Activated CD4-positive, alpha-beta T cell treated with anti-CD3 and anti-CD28 coated beads, Interleukin-2, amount 50 U/mL, for 48 hours (primary cell): ENCODE data around the gene DDA1.

Experiments
- DNase-seq, 2 experiments: peaks; one replicate each; pipeline ENCODE4 v3.0.0-alpha.2; 2020

DDA1 gene

DNA sequence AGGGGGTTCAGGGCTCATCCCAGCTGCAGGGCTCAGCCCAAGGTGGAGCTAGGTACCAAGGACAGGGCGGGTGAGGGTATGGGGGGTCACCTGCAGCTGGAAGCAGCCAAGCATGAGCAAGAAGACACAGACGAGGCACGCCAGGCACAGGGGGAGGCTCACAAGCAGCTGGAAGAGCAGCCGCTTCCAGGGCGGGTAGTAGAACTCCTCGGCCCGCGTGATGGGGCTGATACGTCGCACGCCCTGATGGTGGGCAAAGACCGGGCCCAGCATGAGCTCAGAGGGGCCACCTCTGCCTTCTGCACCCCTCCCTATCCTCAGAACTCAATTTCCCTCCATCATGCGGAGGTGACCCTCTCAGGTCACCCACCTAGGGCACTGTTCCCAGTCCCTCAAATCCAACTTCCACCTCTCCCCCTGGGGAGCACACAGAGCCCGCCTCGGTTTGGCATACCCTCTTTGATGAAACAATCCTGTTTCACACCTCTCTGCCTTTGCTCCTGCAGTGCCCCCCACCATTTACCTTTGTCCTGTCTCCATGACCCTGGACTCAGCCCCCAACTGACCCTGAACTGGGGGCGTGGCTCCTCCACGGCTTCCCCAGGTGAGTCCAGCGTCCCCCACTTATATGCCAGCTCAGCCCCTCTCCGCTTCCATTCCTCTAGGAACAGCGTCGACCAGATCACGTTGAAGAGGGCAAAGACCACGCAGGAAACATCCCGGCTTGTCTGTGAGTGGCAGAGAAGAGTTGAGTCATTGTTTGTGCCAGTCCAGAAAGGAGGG is 21.1 kb downstream of the DDA1 start:
- DNase-seq: no peak

- DNase-seq: no peak
These were observed 21.7 kb downstream of the DDA1 start for GRCh38 chr19:17331045-17331558.

GRCh38 chr19:17332360-17332676 is 23.0 kb downstream of the DDA1 start:
- no peak for DNase-seq

DNA sequence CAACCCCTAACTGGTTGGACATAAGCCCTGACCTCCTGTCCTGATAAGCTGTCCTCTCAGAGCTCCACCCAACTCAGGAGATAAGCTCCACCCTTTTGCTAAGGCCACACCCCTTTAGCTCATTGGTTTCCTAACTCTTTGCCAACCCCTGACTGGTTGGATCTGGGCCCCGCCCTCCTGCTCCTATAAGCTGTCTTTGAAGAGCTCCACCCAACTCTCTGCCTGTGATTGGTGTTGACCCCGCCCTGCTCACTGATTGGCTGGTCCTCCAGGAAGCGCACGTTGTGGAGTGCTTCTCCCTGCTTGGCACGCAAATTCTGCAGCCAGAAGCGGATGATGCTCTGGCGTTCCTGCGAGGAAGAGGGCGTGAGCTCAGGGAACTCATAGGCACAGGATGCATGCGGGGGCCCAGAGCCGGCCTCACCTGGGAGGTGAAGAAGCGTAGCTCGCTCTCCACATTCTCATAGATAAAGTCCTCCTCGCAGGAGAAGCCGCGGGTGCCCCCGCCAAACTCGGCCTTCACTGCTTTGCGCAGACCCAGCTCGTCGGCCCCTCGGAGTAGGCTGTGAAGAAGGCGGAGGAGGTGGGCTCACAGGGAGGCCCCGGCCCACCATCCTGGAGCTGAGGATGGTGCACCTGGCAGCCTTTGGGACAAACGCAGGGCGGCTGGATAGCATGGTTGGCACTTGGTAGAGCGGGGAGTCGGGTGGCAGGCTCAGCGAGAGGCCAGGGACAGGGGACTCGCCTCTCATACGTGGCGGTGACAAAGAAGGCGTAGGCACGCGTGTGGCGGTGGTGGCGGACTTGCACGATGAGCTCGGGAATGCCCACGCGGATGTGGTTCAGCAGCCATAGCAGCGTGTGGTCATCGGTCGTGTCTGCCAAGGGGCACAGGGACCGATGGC is 23.6 kb downstream of the DDA1 start:
- DNase-seq: peak; percentile 53 to 59

- DNase-seq: peak; percentile 81 to 84
These were observed 24.4 kb downstream of the DDA1 start for GRCh38 chr19:17333611-17334413.

- peak; percentile 98 to 99 for DNase-seq
These were observed 25.3 kb downstream of the DDA1 start, which contains the start of gene ANO8 for GRCh38 chr19:17334414-17335409. Gene ANO8 (minus strand): TSS chr19:17334855. CDS start chr19:17334670, 185 bp downstream.

DNA sequence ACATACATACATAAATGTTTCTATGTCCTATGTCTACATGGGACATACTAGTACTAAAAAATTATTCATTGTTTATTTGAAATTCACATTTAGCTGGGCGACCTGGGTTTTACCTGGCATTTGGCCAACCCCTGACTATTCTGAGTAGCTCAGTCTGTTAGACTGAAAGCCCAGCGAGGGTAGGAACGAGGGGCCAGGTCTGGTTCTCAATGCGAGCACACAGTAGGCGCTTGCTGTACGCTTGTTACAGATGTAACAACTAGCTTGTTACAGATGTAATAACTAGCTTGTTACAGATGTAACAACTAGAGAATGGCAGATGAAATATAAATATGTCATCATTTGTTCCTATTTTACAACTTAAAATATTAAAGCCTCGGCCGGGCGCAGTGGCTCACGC is 26.2 kb downstream of the DDA1 start:
- DNase-seq: no peak

DNA sequence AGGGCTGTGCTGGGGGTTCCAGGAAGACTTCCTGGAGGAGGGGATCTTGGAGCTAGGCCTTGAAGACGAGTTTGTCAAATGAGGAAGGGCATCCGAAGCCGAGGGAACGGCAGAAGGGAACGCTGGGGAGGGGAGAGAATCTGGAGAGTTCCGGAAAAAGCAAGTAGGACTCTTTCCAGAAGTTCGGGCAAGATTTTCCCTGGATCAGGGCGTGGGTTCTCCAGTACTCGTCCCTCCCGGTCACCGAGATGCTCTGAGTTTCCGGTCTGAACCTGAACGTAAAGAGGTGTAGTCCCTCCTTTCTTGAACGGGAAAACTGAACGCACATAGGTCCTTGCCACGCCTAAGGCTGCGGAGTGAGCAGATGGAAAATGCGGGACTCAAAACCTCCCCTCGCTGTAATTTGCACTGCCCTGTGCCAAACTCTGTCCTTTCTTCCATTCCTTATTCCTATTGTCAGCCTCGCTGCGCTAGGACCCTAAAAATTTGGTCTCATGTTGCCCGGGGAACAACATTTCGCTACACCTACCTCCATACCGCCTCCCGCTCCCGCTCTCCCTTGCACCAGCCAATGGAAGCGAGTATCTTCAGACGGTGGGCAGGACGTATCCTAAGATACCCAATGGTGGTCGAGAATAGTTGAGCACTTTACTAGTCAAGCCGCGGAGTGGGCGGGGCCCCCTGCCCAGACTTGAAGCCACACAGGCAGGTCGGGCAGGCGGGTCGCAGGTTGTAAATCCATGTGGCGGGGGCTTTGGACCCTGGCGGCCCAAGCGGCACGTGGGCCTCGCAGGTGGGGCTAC is 27.7 kb downstream of the DDA1 start, which contains the start of gene GTPBP3:
Gene GTPBP3 (plus strand): TSS at position 682 of the 803 bp plus-strand sequence. CDS start 59 bp downstream, at position 741.
- peak; percentile 97 to 98 for DNase-seq

DNA sequence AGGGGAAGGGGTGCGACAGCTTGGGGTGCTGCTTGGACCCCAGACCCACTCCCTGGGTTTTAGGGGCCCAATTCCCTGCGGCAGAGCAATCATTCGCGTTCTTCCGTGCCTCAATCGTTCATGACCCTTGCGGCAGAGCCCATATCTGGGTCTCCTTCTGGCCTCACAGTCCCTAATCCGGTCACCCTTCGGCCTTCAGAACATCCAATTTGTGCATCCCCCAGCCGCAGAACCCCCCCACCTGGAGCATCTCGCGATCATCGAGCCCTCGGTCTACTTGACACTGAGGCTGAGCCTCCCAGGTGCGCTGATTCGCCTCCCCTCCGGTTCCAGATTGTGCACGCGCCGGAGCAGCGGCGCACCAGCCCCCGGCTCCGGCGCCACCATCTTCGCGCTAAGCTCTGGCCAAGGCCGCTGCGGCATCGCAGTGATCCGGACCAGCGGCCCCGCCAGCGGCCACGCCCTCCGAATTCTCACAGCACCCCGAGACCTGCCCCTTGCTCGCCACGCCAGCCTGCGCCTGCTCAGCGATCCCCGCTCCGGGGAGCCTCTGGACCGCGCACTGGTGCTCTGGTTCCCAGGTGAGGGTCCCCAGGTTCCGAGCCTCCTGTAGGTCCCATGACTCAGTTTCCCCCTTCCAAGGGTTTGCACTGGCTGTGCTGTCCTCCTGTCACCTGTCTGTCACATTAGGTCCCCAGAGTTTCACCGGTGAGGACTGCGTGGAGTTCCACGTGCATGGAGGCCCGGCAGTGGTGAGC is 28.5 kb downstream of the DDA1 start:
- peak; percentile 57 to 65 for DNase-seq

GRCh38 chr19:17338433-17339078 is 29.2 kb downstream of the DDA1 start:
- no peak for DNase-seq

- DNase-seq: peak; percentile 72 to 76
These were observed 29.9 kb downstream of the DDA1 start for GRCh38 chr19:17339088-17339741.

GRCh38 chr19:17340302-17340870 is 31.0 kb downstream of the DDA1 start:
- peak in 1 of 2 experiments; percentile 41 for DNase-seq

GRCh38 chr19:17340871-17341357 is 31.6 kb downstream of the DDA1 start:
- no peak for DNase-seq

DNA sequence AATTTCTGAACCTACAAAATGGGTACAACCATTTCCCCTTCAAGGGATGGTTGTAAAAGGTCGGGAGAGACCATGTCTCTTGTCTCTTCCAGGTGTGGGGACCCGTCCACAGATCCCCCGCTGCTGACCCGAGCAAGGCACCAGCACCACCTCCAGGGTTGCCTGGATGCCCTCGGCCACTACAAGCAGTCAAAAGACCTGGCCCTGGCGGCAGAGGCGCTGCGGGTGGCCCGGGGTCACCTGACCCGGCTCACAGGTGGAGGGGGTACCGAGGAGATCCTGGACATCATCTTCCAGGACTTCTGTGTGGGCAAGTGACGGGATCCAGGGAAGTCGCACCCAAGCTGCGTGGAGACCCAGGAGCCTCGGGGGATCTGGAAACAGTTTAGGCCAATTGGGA is 32.0 kb downstream of the DDA1 start:
- DNase-seq: no peak

- DNase-seq: no peak
These were observed 32.5 kb downstream of the DDA1 start for GRCh38 chr19:17341845-17342244.

DNA sequence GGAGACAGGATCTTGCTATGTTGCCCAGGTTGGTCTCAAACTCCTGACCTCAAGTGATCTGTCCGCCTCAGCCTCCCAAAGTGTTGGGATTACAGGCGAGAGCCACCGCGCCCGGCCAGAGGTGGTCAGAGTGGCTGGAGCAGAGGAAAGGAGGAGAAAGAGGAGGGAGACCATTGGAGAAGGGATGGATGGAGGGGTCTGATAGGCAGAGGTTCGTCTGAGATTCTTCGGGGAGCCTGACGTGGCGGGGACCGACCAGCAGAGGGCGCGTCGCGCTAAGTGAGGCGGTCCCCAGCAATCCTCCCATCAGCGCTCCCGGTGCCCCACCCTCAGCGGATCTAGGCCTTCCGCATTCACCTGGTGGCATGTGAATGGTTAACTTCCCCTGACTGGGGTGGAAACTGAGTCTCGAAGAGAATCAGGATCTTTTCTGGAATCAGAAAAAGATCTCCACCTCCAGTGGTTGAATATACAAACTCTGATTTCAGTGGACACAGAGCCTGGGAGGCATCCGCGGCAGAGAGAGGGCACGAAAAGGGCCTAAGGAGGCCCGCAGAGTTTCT is 36.8 kb downstream of the DDA1 start:
- peak; percentile 85 to 89 for DNase-seq

DNA sequence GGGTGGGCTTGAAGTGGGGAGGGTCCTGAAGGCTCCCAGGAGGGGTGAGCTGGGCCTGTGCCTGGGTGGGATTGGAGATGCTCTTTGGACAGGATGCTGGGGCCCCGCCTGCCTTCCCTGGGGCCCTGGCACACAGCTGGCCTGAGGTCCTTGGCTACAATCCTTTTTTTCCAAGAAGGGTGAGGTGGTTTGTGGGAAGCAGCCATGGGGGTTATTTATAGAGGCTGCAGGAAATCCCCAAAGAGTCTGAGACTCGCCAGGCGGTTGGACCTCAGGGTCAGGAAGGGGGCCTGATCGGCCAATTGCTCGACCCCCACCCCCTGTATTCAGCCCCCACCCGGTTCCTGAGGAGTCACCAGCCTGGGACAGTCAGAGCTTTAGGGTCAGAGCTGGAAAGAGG is 38.0 kb downstream of the DDA1 start:
- no peak for DNase-seq

GRCh38 chr19:17347877-17348276 is 38.5 kb downstream of the DDA1 start:
- no peak for DNase-seq
